ENCODE data around the gene TSBP1. TPM values are rescaled to one million over a fixed set of nuclear protein-coding genes. Genes with fewer than 3 reads are reported as not detected.
"Not testable (repeated sequence)": the region's sequence is repeated elsewhere in the genome, so short reads cannot be mapped to it uniquely, and the experiment has no call there.

TSBP1 gene
- total RNA-seq, 2 experiments from 2014 or later, result not detected

- POLR2A ChIA-PET, result no interaction called here
- intact Hi-C loops (cut with micrococcal nuclease), result no loop called here
- ATAC-seq, result no peak
Measured at GRCh38 chr6:32294566-32294965, 77.1 kb downstream of the TSBP1 start.

DNA sequence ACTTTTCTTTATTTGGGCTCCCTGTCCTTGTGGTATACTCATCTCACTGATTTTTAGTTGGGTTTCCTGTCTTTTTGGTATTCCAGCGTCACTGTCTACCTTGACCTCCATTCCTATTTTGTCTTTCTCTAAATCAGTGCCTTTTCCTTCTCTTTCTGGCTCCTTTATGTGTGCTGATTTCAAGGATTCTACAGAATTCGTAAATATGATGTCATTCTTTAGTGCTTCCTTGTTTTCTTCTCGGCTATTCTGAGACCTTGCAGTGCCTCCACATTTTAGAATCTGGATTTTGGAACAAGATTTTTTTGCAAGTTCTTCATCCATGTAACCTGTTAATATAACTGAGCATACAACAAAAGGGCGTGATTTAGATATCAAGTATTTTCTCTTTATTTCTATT is 78.0 kb downstream of the TSBP1 start:
- ChIA-PET POLR2A (no interaction called here), CTCF (no interaction called here)
- no peak for ATAC-seq
- Mint-ChIP-seq H3K27ac (no peak overlapping the region), H3K4me3 (no peak overlapping the region), H3K36me3 (ENCODE audit: low read depth) (no peaks in the 10 kb centered on the region), H3K4me1 (ENCODE audit: low read depth) (no peaks in the 10 kb centered on the region), H3K27me3 (peaks cover 30% of the 10 kb centered on the region), H3K9me3 (no peaks in the 10 kb centered on the region)
- no peak for TF ChIP-seq CTCF (IDR thresholded peaks at IDR 0.05)
- intact Hi-C loops (cut with micrococcal nuclease), result no loop called here
- no peak for DNase-seq

More at GRCh38 chr6:32294566-32294965, 77.1 kb downstream of the TSBP1 start:
- CTCF ChIA-PET, result no interaction called here
- Mint-ChIP-seq H3K36me3 (ENCODE audit: low read depth) (no peaks in the 10 kb centered on the region), H3K4me3 (no peak overlapping the region), H3K27ac (no peak overlapping the region), H3K4me1 (ENCODE audit: low read depth) (no peaks in the 10 kb centered on the region), H3K27me3 (peaks cover 29% of the 10 kb centered on the region), H3K9me3 (no peaks in the 10 kb centered on the region)
- no peak for DNase-seq
- no peak for TF ChIP-seq CTCF (IDR thresholded peaks at IDR 0.05)

GRCh38 chr6:32291543-32291942 is 80.2 kb downstream of the TSBP1 start:
- H3K9me3 Mint-ChIP-seq, result no peaks in the 10 kb centered on the region

GRCh38 chr6:32290886-32291450 is 80.7 kb downstream of the TSBP1 start:
- H3K36me3 Mint-ChIP-seq (ENCODE audit: low read depth), result no peaks in the 10 kb centered on the region
- CTCF ChIA-PET, result no interaction called here
- peaks cover 34% of the 10 kb centered on the region for H3K27me3 Mint-ChIP-seq
- intact Hi-C loops (cut with micrococcal nuclease), result no loop called here
- H3K9me3 Mint-ChIP-seq, result no peaks in the 10 kb centered on the region
- POLR2A ChIA-PET, result interaction anchor here (0.6 kb wide), 1 partner anchor 59 kb away, joined by 3 read pairs; no protein-coding TSS in a partner anchor
- TF ChIP-seq CTCF (IDR thresholded peaks at IDR 0.05), result no peak
- no peak for ATAC-seq
- DNase-seq, result no peak
- no peaks in the 10 kb centered on the region for H3K4me1 Mint-ChIP-seq (ENCODE audit: low read depth)
- no peak overlapping the region for H3K4me3 Mint-ChIP-seq
- no peak overlapping the region for H3K27ac Mint-ChIP-seq

More at GRCh38 chr6:32291543-32291942, 80.2 kb downstream of the TSBP1 start:
- Mint-ChIP-seq H3K27me3 (peaks cover 34% of the 10 kb centered on the region), H3K4me3 (no peak overlapping the region), H3K27ac (no peak overlapping the region), H3K4me1 (ENCODE audit: low read depth) (no peaks in the 10 kb centered on the region), H3K36me3 (ENCODE audit: low read depth) (no peaks in the 10 kb centered on the region)
- POLR2A ChIA-PET, result interaction anchor here (0.6 kb wide), 1 partner anchor 59 kb away, joined by 3 read pairs; no protein-coding TSS in a partner anchor
- no peak for DNase-seq
- intact Hi-C loops (cut with micrococcal nuclease), result no loop called here
- CTCF ChIA-PET, result no interaction called here
- no peak for ATAC-seq
- no peak for TF ChIP-seq CTCF (IDR thresholded peaks at IDR 0.05)

GRCh38 chr6:32288426-32288825 is 83.3 kb downstream of the TSBP1 start:
- ATAC-seq (no peak), DNase-seq (no peak)
- H3K4me3 Mint-ChIP-seq, result no peak overlapping the region
- H3K4me1 Mint-ChIP-seq (ENCODE audit: low read depth), result no peaks in the 10 kb centered on the region
- intact Hi-C loops (cut with micrococcal nuclease), result no loop called here
- no peak overlapping the region for H3K27ac Mint-ChIP-seq
- H3K36me3 Mint-ChIP-seq (ENCODE audit: low read depth), result no peaks in the 10 kb centered on the region
- H3K27me3 Mint-ChIP-seq, result peaks cover 30% of the 10 kb centered on the region
- ChIA-PET CTCF (no interaction called here), POLR2A (interaction anchor here (1.1 kb wide), 1 partner anchor 32 kb away, joined by 5 read pairs; no protein-coding TSS in a partner anchor)
- no peak for TF ChIP-seq CTCF (IDR thresholded peaks at IDR 0.05)
- H3K9me3 Mint-ChIP-seq, result no peaks in the 10 kb centered on the region

DNA sequence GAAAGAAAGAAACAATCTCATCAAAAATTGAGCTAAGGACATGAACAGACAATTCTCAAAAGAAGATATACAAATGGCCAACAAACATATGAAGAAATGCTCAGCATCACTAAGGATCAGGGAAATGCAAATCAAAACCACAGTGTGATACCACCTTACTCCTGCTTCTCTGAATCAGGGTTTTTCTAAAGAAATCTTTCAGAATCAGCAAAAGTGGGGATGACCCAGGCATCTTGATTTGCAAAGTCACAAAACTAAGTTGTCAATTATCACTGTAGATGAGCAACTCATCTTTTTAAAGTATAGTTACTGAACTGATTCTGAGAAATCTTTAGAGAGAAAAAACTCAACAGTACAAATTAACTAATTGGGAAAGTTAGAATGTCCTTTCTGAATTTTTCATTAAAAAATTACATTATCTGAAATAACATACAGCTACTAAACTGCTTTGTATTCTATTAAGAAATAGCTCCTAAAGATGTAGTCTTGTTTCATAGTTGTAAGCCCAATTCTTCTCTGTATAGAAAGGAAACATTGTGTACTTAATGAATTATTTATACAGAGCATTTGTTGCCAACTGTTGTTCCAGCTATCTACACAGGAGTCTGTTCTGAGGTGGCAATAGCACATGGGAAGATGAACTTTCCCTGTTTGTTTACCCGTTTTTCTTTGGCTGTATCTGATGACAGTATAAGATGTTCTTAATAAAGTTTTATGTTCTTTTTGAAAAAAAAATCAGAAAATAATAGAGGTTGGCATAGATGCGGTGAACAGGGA is 97.7 kb downstream of the TSBP1 start:
- H3K4me3 Mint-ChIP-seq; H3K27ac Mint-ChIP-seq; H3K9me3 Mint-ChIP-seq; POLR2A ChIA-PET; ATAC-seq; H3K36me3 Mint-ChIP-seq (ENCODE audit: low read depth); DNase-seq; intact Hi-C loops (cut with micrococcal nuclease): not testable (repeated sequence)
- CTCF ChIA-PET, result interaction anchor here (0.6 kb wide), 1 partner anchor 140 kb away, joined by 3 read pairs; no protein-coding TSS in a partner anchor
- H3K4me1 Mint-ChIP-seq (ENCODE audit: low read depth), result peaks cover 15% of the 10 kb centered on the region
- H3K27me3 Mint-ChIP-seq, result peaks cover 13% of the 10 kb centered on the region

All from activated CD8-positive, alpha-beta T cell treated with anti-CD3 and anti-CD28 coated beads for 36 hours (primary cell).